ENCODE data around the gene SSR4. TPM values are rescaled to one million over a fixed set of nuclear protein-coding genes. Genes with fewer than 3 reads are reported as not detected.

SSR4 gene
- total and polyA plus RNA-seq, 12 donors, result 94.1 to 551 (median 147) TPM

GRCh38 chrX:153799326-153799725, 4.9 kb downstream of the SSR4 start:
- no peak for TF ChIP-seq CTCF (IDR thresholded peaks at IDR 0.05)
- no peaks in the 10 kb centered on the region for H3K27me3 ChIP-seq
- ATAC-seq (no peak), DNase-seq (no peak)
- WGBS, 2 donors, result 79 to 97% methylated on average over 3 to 5 of the region's 5 CpGs
- H3K9me3 ChIP-seq, result peaks cover 0 to 20% (median 0%) of the 10 kb centered on the region in 11 donors
- H3K27ac ChIP-seq, result peak overlapping the region in 1 of 10 donors; percentile 76
- peaks cover 0 to 35% (median 0%) of the 10 kb centered on the region in 9 donors for H3K36me3 ChIP-seq
- intact Hi-C loops (cut with DNase I), result loop anchor here in 4 of 10 donors (10.0 kb wide), 2 partner anchors 125 to 145 kb away; partner anchors contain the start of genes ARHGAP4 (in 3 of the 4) and RENBP (in 1 of the 4)
- H3K4me1 ChIP-seq, result peaks cover 0 to 17% (median 9%) of the 10 kb centered on the region in 9 donors
- H3K4me3 ChIP-seq, result no peak overlapping the region

DNA sequence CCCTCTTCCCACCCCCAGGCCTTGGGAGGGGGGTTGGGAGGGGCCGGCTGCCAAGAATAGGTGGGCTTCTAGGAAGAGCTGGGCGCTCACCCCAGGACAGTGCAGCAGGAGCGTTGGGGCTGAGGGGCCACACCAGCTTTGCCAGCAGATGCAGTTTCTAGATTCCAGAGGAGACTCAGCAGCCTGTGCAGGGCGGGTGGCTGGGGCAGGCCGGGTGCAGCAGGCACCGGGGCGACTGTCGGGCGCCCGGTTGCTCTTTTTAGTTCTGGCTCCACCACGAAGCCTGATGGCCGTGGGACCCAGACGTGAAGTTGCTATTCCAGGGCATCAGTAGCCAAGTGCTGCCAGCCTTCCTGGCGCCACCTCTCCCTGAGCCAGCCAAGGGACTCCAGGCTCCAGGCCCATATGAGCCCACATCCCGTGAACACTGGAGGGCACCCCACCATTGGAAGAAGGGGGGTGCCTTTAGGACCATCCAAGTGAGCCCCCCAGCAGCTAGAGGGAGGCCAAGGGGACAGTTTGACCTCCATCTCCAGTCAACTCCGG, 5.8 kb downstream of the SSR4 start:
- ATAC-seq, result peak; percentile 15 to 81 (median 53)
- TF ChIP-seq CTCF (IDR thresholded peaks at IDR 0.05), result no peak
- DNase-seq, result peak in 1 of 2 donors; percentile 24
- Histone ChIP-seq H3K9me3 (peaks cover 0 to 14% (median 0%) of the 10 kb centered on the region in 11 donors), H3K27ac (peak overlapping the region in 6 of 10 donors; percentile 19 to 76 (median 34)), H3K4me3 (no peak overlapping the region), H3K4me1 (peaks cover 0 to 14% (median 8%) of the 10 kb centered on the region in 9 donors), H3K27me3 (no peaks in the 10 kb centered on the region), H3K36me3 (peaks cover 0 to 35% (median 0%) of the 10 kb centered on the region in 9 donors)
- intact Hi-C loops (cut with DNase I), result no loop called here
- WGBS, 2 donors, result 63 to 72% methylated on average over 13 to 16 of the region's 16 CpGs

- TF ChIP-seq CTCF (IDR thresholded peaks at IDR 0.05), result no peak
- Histone ChIP-seq H3K4me1 (peaks cover 0 to 9% (median 5%) of the 10 kb centered on the region in 9 donors), H3K27ac (peak overlapping the region in 6 of 10 donors; percentile 8 to 76 (median 31)), H3K4me3 (no peak overlapping the region), H3K27me3 (no peaks in the 10 kb centered on the region), H3K36me3 (peaks cover 0 to 35% (median 0%) of the 10 kb centered on the region in 9 donors), H3K9me3 (peaks cover 0 to 14% (median 0%) of the 10 kb centered on the region in 11 donors)
- ATAC-seq (peak in 6 of 8 donors; percentile 4 to 31 (median 20)), DNase-seq (no peak)
- intact Hi-C loops (cut with DNase I), result no loop called here
- 86 to 88% methylated on average over 7 of the region's 7 CpGs for WGBS, 2 donors
Observed at GRCh38 chrX:153800746-153801145, 6.3 kb downstream of the SSR4 start.

DNA sequence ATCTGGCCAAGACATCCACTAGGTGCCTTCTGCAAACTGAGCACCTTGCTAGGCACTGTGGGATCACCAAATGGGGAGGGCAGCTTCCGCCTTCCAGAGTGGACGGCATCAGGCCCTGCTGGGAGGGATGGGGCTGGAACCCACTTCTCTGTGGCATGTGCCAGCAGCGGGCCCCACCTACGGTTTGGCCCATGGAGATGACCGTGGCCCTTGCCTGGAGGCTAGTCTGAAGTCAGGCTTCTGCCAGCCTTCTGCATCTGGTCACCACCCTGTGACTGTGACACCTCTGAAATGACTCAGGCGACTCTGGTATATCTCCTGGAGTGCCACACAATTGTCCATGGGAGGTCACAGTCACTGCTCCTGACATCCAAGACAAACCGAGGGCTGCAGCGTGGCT, 7.2 kb downstream of the SSR4 start:
- DNase-seq (no peak), ATAC-seq (no peak)
- H3K27ac ChIP-seq, result no peak overlapping the region
- intact Hi-C loops (cut with DNase I), result no loop called here
- no peaks in the 10 kb centered on the region for H3K27me3 ChIP-seq
- no peak for TF ChIP-seq CTCF (IDR thresholded peaks at IDR 0.05)
- WGBS, 2 donors, result 84 to 93% methylated on average over 8 of the region's 8 CpGs
- H3K4me3 ChIP-seq, result no peak overlapping the region
- peaks cover 0 to under 1% (median 0%) of the 10 kb centered on the region in 9 donors for H3K4me1 ChIP-seq
- H3K36me3 ChIP-seq, result peaks cover 0 to 27% (median 0%) of the 10 kb centered on the region in 9 donors
- peaks cover 0 to 14% (median 0%) of the 10 kb centered on the region in 11 donors for H3K9me3 ChIP-seq

Data from heart right ventricle (tissue), 16 donors.